Ascending aorta (tissue), 2 donors: Measurements from ENCODE around the gene LTBP4. TPM values are rescaled to one million over a fixed set of nuclear protein-coding genes. Genes with fewer than 3 reads are reported as not detected.

Experiments
- DNase-seq, 2 donors: peaks; one replicate each; pipeline ENCODE4 v3.0.0-alpha.2; 2019; ENCODE audit warnings: low spot score in 2 of 2
- H3K27ac ChIP-seq, 2 donors: fragments of 200-600 bp; sonication (generic); one replicate each; pipeline ENCODE4 v1.5.1; 2016 to 2017; ENCODE audit warnings: mild to moderate bottlenecking in 1 of 2
- H3K27me3 ChIP-seq: fragments of 200-600 bp; sonication (generic); one replicate; pipeline ENCODE4 v1.5.1; 2017
- H3K36me3 ChIP-seq, 2 donors: fragments of 200-600 bp; sonication (generic); one replicate each; pipeline ENCODE4 v1.5.1; 2016
- H3K4me1 ChIP-seq, 2 donors: fragments of 200-600 bp; sonication (generic); one replicate each; pipeline ENCODE4 v1.5.1; 2016 to 2017; ENCODE audit warnings: mild to moderate bottlenecking in 1 of 2
- H3K4me3 ChIP-seq, 2 donors: fragments of 200-600 bp; sonication (generic); one replicate each; pipeline ENCODE4 v1.5.1; 2016 to 2017; ENCODE audit warnings: mild to moderate bottlenecking in 1 of 2
- H3K9me3 ChIP-seq, 2 donors: fragments of 200-600 bp; sonication (generic); one replicate each; pipeline ENCODE4 v1.5.1; 2016
- CTCF ChIP-seq, 3 experiments: fragments of 200-600 bp in 2 of 3; fragments of 450-650 bp in 1 of 3; sonication (generic) in 2 of 3; IDR thresholded peaks; one replicate each; pipeline ENCODE4 v1.5.1; 2016 to 2019; ENCODE audit warnings: antibody characterized with exemption in 3 of 3, mild to moderate bottlenecking in 1 of 3, moderate library complexity in 1 of 3
- intact Hi-C: fragments of 100-400 bp; cut with DNase I; formaldehyde crosslinking; loops from one replicate; pipeline ENCODE4 v1.15.1; 2023
- total RNA-seq: library from RNA; depleted of rRNA; stranded (reverse); fragments of >200 nt; gene quantifications from one replicate; pipeline ENCODE4 v1.1.0, GENCODE V29; 2016

LTBP4 gene
- total RNA-seq, 1 donor from 2014 or later: 691 TPM

GRCh38 chr19:40668991-40669614, 67.9 kb downstream of the LTBP4 start:
- Histone ChIP-seq H3K27me3 (no peaks in the 10 kb centered on the region), H3K36me3 (peaks cover 66 to 74% of the 10 kb centered on the region in 2 donors), H3K27ac (no peak overlapping the region), H3K9me3 (no peaks in the 10 kb centered on the region), H3K4me1 (peaks cover 0 to 4% of the 10 kb centered on the region in 2 donors), H3K4me3 (no peak overlapping the region)
- no peak for TF ChIP-seq CTCF (IDR thresholded peaks at IDR 0.05)
- intact Hi-C loops: loop anchor here (10.0 kb wide), 1 partner anchor 596 kb away; the partner anchor contains the start of gene HNRNPUL1
- no peak for DNase-seq

DNA sequence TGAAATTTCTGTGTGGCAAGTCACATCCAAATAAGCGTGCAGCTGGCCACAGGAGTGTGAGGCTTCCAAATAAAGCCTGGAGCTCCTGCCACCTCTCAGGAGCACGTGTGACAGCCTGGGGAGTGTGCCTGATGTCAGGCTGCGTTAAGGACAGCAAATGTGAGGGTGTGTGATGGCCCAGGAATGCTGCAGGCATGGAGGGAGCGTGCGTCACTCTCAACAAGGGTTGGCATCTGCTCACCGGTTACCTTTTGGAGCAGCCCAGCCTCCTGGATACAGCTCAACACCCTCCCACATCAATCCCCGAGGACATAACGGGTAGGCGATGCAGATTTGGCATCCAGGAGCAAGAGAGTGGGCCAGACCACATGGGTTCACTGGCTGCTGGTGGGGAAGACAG, 70.2 kb downstream of the LTBP4 start:
- H3K27me3 ChIP-seq: no peaks in the 10 kb centered on the region
- no peak for TF ChIP-seq CTCF (IDR thresholded peaks at IDR 0.05)
- peaks cover 88 to 95% of the 10 kb centered on the region in 2 donors for H3K36me3 ChIP-seq
- H3K27ac ChIP-seq: no peak overlapping the region
- no peaks in the 10 kb centered on the region for H3K4me1 ChIP-seq
- H3K9me3 ChIP-seq: no peaks in the 10 kb centered on the region
- intact Hi-C loops: no loop called here
- no peak overlapping the region for H3K4me3 ChIP-seq
- no peak for DNase-seq

DNA sequence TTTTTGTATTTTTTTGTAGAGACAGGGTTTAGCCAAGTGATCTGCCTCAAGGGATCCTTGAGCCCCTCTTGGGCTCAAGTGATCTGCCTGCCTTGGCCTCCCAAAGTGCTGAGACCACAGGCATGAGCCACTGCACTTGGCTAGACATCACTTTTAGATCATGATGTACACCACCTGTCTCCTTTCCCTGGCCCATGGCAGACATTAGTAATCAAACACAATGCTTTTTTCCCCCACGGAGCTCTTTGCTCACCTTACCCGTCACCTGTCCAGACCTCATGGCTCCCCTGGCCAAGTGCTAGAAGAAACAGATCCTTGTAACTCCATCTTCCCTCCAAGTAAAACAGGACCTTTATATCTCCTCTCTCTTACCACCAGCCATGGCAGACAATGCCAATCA, 70.9 kb downstream of the LTBP4 start:
- Histone ChIP-seq H3K27me3 (no peaks in the 10 kb centered on the region), H3K36me3 (peaks cover 92 to 98% of the 10 kb centered on the region in 2 donors), H3K9me3 (no peaks in the 10 kb centered on the region), H3K27ac (no peak overlapping the region), H3K4me3 (no peak overlapping the region), H3K4me1 (no peaks in the 10 kb centered on the region)
- no peak for DNase-seq
- no peak for TF ChIP-seq CTCF (IDR thresholded peaks at IDR 0.05)
- intact Hi-C loops: no loop called here

DNA sequence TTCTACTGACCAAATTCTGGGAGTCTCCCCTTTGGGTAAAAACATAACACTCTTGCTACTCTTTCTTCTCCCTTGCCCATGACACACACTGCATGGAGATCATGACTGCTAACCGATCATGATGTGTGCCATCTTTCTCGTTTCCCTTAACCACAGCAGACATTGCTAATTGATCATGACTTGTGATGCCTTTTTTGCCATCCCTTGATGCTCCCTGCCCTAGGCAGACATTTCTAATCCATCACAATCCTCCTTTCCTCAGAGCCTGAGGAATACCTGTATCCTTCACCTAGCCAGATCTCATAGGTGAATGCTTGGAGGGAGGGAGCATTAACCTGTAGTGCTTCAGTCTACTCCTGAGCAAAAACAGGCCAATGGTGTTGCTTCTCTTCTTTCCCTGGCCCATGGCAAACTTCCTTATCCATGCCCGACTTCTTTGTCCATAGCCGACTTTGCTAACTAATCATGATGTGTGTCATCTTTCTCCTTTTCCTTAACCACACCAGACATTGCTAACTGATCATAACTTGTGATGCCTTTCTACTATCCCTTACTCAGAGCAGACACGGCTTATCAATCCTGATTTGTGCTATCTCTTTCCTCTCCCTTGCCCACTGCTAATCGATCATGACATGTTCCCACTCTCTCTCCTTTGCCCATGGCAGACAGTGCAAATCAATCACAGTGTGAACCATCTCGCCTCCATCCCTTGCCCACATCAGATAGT, 71.6 kb downstream of the LTBP4 start:
- no peak overlapping the region for H3K27ac ChIP-seq
- no peaks in the 10 kb centered on the region for H3K4me1 ChIP-seq
- no peak overlapping the region for H3K4me3 ChIP-seq
- DNase-seq: no peak
- no peaks in the 10 kb centered on the region for H3K9me3 ChIP-seq
- H3K36me3 ChIP-seq: peaks cover 92 to 98% of the 10 kb centered on the region in 2 donors
- intact Hi-C loops: no loop called here
- no peak for TF ChIP-seq CTCF (IDR thresholded peaks at IDR 0.05)
- no peaks in the 10 kb centered on the region for H3K27me3 ChIP-seq

- Histone ChIP-seq H3K36me3 (peaks cover 97 to 98% of the 10 kb centered on the region in 2 donors), H3K4me3 (no peak overlapping the region), H3K27me3 (no peaks in the 10 kb centered on the region), H3K4me1 (no peaks in the 10 kb centered on the region), H3K9me3 (no peaks in the 10 kb centered on the region), H3K27ac (no peak overlapping the region)
- no peak for TF ChIP-seq CTCF (IDR thresholded peaks at IDR 0.05)
- no peak for DNase-seq
- intact Hi-C loops: no loop called here
These were observed 72.2 kb downstream of the LTBP4 start for GRCh38 chr19:40673397-40673796.
